Left lobe of liver (tissue), 2 donors: ENCODE results near the gene TMEM273. TPM values are rescaled to one million over a fixed set of nuclear protein-coding genes. Genes with fewer than 3 reads are reported as not detected.

Source experiments
- ATAC-seq: fragments of 200-7000 bp; cut with Tn5 transposase; one replicate; pipeline ENCODE4 v1.9.1; 2020; ENCODE audit warnings: mild to moderate bottlenecking, moderate library complexity
- DNase-seq: peaks from one replicate; pipeline ENCODE4 v3.0.0-alpha.2; 2020; ENCODE audit warnings: low spot score
- total RNA-seq: library from RNA; stranded (reverse); gene quantifications from one replicate; pipeline ENCODE4 v1.2.1, GENCODE V29; 2021
- donor health status: DM: no; HTN: no; CAD: no; lungs with moderate emphysema.
- donor health status: DM: no; HTN: yes; CAD: no.

TMEM273 gene
- total RNA-seq, 1 donor from 2014 or later: 1.9 TPM

DNA sequence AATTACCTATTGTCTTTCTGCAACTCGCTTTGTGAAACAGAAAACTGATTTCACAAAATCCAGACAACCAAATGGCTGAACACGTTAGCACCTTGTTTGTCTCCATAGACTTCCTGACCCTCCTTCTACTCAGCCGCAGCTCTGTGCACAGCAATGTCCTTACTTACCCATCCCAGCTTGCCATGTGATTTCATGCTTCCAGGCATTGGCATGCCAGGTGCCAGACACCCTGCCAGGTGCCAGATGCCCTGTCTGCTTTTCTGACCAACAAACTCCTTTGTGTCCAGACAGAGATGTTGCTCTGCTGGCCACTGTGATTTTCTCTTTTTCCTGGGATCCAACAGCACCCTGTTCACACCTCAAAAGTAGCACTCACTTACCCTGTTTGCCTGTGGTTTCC lies 38.3 kb downstream of the TMEM273 start:
- peak; percentile 27 for DNase-seq
- ATAC-seq: no peak

DNA sequence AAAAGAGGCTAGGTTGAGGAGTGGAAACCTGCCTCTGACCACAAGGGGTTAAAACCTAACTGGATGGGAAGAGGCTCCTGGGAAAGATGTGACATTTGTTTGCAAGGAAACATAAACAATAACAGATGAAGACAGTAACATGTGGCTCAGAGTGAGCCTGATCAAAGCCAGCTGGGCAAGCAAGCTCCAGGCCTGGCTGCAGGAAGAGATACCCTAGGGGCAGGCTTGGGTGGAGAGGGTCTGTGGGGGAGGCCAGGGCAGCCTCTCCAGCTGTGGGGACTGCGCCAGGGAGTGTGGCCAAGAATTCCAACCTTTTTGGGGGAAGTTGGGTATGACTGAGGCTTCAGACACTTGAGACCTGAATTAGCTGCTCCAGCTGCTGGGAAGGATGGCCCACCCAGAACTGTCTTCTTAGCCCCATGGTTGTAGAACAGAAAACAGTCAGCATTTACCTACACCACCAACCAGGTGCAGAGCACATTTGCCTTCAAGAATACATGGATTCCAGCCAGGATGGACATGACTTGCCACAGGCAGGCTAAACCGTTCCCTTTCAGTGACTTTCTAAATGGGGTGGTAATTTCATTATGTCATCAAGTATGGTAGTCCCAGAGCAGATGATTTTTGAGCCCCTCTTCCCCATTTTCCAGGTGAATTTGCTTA lies 44.0 kb downstream of the TMEM273 start:
- no peak for ATAC-seq
- no peak for DNase-seq

DNA sequence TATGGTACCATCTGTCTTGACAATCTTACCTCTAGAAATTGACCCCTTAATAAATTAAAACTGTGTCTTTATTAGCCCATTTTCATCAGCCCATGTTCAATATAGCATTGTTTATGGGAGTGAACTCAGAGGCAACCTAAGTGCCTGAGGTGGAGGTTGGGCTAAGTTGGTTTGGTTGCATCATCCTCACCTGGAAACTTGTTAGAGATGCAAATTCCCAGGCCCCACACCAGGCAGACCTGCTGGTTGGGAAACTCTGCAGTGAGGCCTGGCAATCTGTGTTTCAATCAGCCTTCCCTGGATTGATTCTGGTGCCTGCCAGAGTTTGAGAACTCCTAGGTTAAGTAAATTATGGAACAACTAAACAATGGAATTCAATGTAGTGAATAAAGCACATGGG lies 44.9 kb downstream of the TMEM273 start:
- DNase-seq (no peak), ATAC-seq (no peak)

DNA sequence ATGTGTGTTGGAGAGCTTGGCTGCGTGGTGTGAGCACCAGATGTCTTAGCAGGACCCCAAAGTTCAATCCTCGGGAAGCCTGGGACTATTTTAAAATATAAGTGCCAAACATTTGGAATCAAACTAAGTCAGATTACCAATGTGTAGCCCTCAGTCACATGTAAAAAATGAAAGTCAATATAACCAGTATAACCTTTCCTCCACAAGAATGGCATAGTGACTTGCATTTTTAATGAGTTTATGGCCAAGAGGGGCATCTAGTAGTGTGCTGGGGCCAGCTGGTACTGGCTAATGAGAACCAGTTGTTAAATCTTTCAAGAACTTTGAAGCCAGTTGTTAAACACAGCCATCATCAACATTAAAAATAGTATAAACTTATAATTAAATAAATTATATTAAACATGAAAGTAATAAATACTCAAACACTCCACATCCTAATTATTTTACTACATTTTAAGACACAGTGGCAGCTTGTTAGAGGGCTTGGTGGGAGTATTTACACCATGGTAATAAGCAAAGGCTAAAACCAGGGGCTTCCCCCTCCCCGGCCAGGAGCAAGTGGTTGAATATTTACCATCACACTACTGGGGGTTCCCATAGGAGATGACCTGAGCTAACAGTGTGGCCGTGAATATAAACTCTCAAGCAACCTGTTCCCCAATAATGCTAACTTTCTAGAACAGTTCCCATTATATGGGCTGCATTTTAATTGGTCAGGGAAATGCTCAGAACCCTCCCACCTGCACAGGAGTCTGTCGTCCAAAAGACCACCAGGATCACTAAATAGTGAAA lies 46.5 kb downstream of the TMEM273 start:
- DNase-seq: no peak
- no peak for ATAC-seq

DNA sequence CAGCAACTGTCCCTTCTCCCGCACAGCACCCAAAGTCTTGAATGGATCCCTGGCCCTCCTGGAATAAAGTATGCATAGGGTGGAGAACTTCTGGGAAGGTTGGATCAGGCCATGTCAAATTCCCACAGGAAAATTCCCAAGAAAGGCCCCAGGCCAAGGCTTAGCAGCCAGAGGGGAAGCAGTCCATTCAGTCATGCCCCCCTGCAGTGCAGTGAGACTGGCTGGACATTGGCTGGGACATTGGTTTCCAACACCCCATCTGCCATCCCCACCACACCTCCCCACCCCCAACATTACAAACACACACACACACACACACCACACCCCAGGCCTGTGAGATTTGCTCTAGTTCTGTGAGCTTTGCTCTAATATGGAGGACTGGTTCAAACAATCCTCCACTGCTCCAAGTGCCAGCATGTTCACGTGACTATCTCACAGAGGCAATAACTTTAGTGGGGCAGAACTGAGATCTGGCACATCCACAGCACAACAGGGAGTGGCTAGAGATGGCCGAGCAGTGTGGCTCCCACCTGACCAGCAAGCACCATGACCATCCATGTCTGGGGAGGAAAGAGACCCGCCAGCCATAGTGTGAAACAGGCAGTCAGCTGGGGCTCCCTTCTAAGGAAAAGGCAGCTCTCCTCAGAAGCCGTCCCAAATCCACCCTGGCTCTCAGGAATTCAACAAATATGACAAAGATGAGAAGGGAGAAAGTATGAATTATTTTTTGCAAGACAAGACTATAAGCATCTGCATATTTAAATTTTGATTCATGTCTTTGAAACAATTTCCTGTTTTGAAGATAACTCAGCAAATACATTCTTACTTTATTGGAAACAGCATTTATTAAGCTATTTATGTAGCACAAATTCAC lies 47.6 kb downstream of the TMEM273 start:
- no peak for DNase-seq
- ATAC-seq: no peak

DNA sequence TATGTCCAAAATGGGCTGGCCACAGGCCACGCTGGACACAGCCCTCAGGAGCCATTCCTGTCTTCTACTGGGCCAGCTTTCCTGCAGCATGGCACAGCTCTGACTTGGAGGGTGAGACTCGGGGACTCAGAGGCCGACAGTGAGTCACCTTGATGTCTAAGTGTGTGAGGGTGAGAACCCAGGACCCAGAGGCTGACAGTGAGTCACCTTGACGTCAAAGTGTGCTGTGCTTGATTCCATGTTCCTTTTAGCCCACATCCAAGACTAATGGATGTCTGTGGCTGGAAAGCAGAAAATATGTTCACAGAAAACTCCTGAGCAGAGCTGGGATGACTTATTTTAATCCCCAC lies 48.4 kb downstream of the TMEM273 start:
- DNase-seq (no peak), ATAC-seq (no peak)

DNA sequence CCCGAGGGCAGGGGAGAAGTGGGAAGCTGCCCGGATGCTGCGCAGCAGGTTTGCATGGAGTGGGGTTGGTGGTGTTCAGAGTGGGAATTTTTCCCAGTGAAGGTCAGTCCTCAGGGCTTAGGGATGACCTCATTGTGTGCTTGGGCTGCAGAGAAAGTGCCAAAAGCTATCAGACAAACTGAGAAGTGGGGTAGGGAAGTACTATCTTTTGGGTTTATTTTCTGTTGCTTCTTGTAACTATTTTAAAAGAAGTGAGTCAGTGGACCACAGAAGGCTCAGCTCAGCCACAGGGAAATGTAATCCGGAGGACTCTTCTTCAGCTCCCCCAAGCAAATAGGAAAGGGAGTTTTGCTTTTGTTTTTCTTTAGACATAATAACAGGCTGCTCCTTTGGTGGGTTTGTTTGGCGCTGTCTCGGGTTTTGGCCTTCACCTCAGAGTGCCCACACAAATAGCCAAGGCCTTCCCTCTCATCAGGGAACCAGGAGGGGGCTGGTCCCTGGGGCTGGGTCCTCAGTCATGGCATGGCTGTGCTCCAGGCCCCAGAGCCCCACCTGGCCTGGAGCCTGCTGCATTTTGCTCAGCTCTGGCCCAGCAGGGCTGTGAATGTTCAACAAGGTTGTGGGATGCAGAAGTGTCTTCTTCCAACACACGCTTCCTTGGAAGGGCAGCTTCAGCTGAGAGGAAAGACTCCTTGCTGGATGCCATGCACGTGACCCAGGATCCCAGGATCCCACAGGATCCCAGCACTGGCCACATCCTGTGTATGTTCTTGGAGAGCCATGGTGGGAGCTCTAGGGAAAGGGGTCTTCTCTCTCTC lies 49.0 kb downstream of the TMEM273 start:
- no peak for DNase-seq

DNA sequence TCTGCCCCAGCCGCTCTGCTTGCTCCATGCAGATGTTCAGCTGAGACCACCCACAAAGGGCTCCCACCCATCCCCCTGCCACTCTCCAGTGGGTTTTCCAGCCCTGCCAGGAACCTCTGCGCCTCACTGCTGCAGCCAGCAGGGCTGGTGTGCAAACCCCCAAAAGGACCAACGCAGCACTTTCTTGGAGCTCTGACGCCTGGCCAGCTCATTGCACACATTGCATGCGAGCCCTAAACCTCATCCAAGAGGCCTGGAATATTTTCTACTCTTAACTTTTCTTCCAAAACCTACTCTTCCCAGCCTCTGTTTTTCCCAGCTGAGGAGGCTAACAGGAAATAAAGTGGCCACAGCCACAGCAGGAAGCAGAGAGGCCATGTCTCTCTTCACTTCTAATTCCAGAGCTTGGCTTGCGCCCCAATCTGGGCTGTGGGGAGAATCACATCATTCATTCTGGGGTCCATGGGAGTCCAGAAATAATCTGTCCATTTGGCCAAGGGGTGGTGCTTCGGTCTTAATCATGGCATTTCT lies 49.8 kb downstream of the TMEM273 start:
- no peak for DNase-seq
- ATAC-seq: no peak

More for the DNA sequence above, 49.0 kb downstream of the TMEM273 start:
- ATAC-seq: no peak

DNA sequence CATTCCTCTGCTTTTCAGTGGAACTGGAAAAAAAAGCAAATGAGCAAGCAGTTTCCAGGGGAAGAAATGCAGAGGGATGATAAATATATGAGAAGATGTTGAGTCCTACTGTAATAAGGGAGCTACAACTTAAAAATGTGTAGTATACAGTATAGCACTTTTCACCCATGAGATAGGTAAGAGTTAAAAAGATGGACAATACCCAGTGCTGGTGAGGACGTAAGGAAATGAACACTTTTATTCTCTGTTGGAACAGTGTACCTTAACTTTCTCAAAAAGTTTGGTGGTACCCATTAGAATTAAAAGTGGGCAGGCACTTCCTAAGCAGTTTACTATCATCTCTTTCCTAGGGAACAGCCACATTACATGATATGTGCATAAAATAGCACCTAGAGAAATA lies 51.7 kb downstream of the TMEM273 start:
- no peak for DNase-seq
- ATAC-seq: no peak

DNA sequence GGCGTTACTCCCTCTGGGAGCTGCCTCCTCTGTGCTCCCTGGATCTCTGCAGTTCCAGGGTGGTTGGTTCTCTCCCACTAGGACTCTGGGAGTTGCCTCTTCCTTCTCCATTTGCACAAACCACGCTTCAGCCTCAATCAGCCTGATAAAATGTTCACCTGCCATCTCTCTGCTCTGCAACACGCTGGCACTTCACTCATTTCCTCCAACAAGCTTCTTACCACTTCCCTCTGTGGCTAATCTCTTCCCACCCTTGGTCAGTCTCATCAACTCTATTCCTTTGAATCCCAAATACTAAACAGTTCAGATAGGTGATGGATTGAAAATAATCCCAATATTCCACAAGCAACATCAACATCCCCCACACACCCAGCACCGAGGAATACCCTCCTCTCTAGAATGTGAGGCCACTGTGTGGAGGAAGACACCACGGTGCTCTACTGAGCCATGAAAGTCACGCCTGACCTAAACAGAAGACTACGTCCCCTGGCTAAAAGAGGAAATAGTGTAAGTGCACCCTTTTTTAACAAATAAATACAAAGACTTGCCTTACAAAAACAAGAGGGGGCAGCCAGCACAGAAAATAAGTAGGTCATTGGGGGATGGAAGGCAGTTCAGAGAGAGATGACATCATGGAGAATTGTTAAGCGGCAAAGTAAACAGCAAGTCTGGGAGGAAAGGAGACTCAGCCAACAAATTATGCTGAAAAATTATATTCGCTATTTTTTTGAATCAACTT lies 52.4 kb downstream of the TMEM273 start:
- DNase-seq: no peak
- ATAC-seq: no peak

DNA sequence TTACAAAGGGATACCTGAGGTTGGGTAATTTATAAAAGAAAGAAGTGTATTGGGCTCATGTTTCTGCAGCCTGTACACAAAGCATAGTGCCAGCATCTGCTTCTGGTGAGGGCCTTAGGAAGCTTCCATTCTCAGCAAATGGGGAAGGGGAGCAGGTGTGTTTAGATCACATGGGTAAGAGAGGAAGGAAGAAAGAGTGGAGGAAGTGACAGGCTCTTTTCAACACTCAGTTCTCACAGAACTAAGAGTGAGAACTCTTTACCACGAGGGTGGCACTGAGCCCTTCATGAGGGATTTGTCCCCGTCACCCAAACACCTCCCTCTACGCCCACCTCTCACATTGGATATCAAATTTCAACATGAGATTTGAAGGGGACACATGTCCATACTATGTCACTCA lies 53.9 kb downstream of the TMEM273 start:
- DNase-seq (no peak), ATAC-seq (no peak)

DNA sequence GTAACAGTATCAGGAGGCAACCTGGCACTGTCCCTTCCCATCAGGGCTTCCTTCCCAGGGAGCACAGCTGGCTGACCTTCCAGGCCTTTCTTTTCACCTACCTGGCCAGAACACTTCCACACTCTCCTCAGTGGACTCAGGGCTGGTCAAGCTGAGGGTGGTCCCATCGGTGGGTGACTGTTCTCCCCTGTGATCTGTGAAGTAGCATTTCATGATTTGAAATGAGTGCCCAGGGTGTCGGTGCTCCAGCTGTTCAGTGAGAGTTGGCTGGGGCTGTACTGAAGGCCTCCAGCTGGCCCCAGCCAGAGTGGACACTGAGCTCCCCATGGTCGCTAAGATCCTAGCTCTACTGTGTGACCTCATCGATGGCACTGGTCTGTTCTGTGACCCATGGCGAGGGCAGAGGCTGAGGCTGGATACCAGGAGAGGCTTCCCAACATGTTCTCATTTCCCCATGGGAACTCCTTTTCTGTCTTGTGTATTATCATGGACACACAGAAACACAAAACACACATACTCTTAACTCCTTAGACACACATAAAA lies 54.4 kb downstream of the TMEM273 start, which contains the start of gene FAM170B:
Gene FAM170B, minus strand, starts transcription at position 316 of the 543 bp plus-strand sequence. Its CDS starts 103 bp downstream, at position 213.
- no peak for DNase-seq
- ATAC-seq: no peak

DNA sequence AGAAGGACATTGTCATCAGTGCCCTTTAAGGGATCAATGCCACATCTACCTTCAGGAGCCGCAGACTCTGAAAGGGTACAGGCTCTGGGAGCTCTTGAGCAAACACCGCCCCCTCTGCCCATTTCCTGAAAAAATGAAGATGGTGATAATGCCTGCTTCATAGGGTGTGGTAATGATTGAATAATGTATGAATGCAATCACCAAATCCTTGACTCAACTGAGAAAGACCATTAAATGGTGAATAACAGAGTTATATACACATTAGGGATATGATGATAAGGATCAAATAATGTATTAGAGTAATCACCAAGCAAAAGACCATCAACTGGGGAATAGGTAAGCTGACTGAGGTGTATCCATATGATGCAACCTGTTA lies 55.8 kb downstream of the TMEM273 start:
- no peak for ATAC-seq
- DNase-seq: no peak

DNA sequence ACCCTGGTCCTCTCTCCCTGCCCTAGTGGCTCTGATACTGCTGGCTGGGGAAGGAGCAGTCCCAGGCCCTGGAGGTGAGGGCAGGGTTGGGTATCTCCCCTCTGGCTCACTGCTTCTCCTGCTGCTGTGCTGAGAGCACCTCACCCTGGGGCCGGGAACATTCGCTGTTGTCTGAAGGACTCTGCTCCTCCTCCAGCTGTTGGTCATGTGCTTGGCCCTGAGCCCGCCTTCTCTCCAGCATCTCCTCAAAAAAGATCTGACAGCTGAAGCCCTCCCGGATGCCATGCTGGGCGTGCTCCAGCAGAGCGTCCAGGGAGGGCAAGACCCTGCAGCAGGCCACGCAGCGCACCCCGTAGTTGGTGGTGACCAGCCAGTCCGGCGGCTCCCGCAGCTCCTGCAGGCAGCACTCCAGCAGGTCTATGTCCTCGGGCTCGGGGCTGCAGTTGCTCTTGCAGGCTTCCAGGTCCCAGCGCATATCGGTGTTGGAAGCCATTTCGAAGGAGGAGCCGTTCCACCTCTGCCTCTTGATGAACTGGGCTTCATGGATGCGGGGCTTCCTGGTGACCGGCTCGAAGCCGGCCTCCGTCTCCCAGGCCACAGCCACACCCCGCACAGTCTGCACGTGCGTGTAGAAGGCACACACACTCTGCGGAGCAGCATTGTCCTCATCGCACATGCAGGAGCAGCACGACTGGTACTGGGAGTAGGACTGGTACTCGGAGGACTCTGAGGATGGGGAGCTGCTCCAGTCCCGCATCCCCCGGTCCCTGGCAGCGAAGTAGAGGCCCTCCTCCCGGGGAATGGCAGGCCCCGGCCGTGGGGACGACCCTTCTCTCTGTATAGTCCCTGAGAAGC lies 56.5 kb downstream of the TMEM273 start:
- ATAC-seq: no peak
- DNase-seq: no peak

DNA sequence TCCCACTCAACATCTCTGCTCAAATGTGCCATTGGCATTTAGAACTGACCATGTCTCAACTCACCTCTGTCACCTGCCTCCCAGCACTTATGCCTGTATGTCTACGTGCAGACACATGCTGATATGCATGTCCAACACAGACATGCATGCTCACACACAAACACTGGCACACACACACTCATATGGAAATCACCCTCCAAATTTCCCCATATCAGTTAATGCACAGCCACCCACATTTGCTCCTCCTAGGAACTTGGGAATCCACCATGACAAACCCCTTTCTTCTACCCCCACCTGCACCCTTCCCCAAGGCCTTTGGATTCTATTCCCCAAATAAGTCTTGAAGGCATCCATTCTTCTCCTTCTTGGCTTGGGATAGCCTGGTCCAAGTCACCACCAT lies 58.8 kb downstream of the TMEM273 start:
- ATAC-seq: no peak
- no peak for DNase-seq

DNA sequence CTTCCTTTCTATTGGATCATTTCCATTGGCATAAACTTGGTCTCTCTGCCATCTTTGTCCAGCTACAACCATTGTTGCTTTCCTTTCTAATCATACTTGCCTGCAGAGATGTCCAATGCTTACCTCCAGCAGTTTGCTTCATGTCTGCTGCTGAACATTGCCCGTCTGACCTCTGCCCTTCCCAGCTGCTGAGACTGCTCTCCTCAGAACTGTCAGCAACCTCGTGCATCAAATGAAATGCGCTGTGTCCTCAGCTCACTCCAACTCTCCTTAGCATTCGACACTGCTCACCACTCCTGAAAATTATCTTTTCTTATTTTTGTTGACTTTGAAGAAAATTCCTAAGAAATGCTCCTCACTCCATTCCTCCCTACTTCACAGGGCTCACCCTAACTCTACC lies 59.3 kb downstream of the TMEM273 start:
- DNase-seq (no peak), ATAC-seq (no peak)

DNA sequence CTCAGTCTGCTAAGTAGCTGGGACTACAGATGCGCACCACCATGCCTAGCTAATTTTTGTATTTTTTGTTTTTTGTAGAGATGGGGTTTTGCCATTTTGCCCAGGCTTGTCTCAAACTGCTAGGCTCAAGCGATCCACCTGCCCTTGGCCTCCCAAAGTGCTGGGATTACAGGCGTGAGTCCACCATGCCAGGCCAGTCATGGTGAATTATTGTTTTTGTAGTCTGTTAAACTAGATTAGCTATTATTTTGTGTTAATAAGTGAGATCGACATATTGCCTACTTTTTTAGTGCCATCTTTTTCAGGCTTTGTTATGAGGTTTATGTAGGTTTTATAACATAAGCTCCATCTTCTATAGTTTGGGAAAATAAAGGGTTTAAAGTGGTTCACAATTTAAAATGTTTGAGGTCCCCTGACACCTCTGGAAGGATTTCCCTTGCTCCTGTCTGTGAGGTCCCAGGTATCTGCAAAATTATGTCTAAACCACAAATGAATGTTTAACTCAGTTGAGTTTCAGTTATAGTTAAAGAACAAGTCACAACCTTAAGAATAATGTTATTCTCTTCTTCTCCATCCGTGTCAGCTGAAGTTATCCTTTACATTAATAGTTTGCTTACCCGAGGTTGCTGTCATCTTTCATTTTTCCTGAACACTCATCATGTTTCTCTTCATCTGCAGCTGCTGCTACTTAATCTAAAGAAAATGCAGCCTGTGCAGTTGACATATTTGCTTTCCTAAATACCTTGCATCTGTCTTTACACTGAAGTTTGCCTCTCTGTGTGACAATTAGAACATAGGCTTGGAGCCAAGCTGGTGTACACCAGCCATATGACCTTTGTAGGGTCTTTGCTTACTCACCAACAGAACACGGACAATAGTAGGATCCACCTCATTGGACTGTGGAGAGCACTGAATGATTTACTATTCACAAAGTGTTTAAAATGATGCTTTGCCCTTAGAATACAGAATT lies 63.9 kb downstream of the TMEM273 start:
- ATAC-seq (no peak), DNase-seq (no peak)
